ENCODE results near the gene POLQ.
"Not testable (repeated sequence)": the region's sequence is repeated elsewhere in the genome, so short reads cannot be mapped to it uniquely, and the experiment has no call there.

Gene POLQ

GRCh38 chr3:121493431-121493830 lies 52.4 kb downstream of the POLQ start:
- TF ChIP-seq JUND (IDR thresholded peaks at IDR 0.05; ENCODE audit: low read depth): no peak
- DNase-seq (ENCODE audit: low read depth in 1 of 2, low spot score in 1 of 2): peak in 1 of 2 experiments; percentile 16
- in situ Hi-C loops (cut with HindIII; ENCODE audit: low pct_unique_long_range_greater_than_20kb, low sequenced_read_pairs): no loop called here

- no peak for TF ChIP-seq JUND (IDR thresholded peaks at IDR 0.05; ENCODE audit: low read depth)
- in situ Hi-C loops (cut with HindIII; ENCODE audit: low pct_unique_long_range_greater_than_20kb, low sequenced_read_pairs): no loop called here
- DNase-seq (ENCODE audit: low read depth in 1 of 2, low spot score in 1 of 2): no peak
These were observed 54.0 kb downstream of the POLQ start for GRCh38 chr3:121491683-121492320.

- no peak for TF ChIP-seq JUND (IDR thresholded peaks at IDR 0.05; ENCODE audit: low read depth)
- DNase-seq (ENCODE audit: low read depth in 1 of 2, low spot score in 1 of 2): no peak
- in situ Hi-C loops (cut with HindIII; ENCODE audit: low pct_unique_long_range_greater_than_20kb, low sequenced_read_pairs): no loop called here
These were observed 55.6 kb downstream of the POLQ start for GRCh38 chr3:121490161-121490560.

GRCh38 chr3:121488628-121489027 lies 57.2 kb downstream of the POLQ start:
- TF ChIP-seq JUND (IDR thresholded peaks at IDR 0.05; ENCODE audit: low read depth): no peak
- in situ Hi-C loops (cut with HindIII; ENCODE audit: low pct_unique_long_range_greater_than_20kb, low sequenced_read_pairs): no loop called here
- DNase-seq (ENCODE audit: low read depth in 1 of 2, low spot score in 1 of 2): peak; percentile 31 to 62

- no peak for TF ChIP-seq JUND (IDR thresholded peaks at IDR 0.05; ENCODE audit: low read depth)
- in situ Hi-C loops (cut with HindIII; ENCODE audit: low pct_unique_long_range_greater_than_20kb, low sequenced_read_pairs): no loop called here
- no peak for DNase-seq (ENCODE audit: low read depth in 1 of 2, low spot score in 1 of 2)
These were observed 62.5 kb downstream of the POLQ start for GRCh38 chr3:121483290-121483689.

- no peak for DNase-seq (ENCODE audit: low read depth in 1 of 2, low spot score in 1 of 2)
- TF ChIP-seq JUND (IDR thresholded peaks at IDR 0.05; ENCODE audit: low read depth): no peak
- in situ Hi-C loops (cut with HindIII; ENCODE audit: low pct_unique_long_range_greater_than_20kb, low sequenced_read_pairs): no loop called here
These were observed 63.1 kb downstream of the POLQ start for GRCh38 chr3:121482660-121483059.

GRCh38 chr3:121481106-121481880 lies 64.5 kb downstream of the POLQ start:
- no peak for TF ChIP-seq JUND (IDR thresholded peaks at IDR 0.05; ENCODE audit: low read depth)
- DNase-seq (ENCODE audit: low read depth in 1 of 2, low spot score in 1 of 2): no peak
- in situ Hi-C loops (cut with HindIII; ENCODE audit: low pct_unique_long_range_greater_than_20kb, low sequenced_read_pairs): no loop called here

GRCh38 chr3:121477589-121477988 lies 68.2 kb downstream of the POLQ start:
- in situ Hi-C loops (cut with HindIII; ENCODE audit: low pct_unique_long_range_greater_than_20kb, low sequenced_read_pairs): no loop called here
- no peak for DNase-seq (ENCODE audit: low read depth in 1 of 2, low spot score in 1 of 2)
- no peak for TF ChIP-seq JUND (IDR thresholded peaks at IDR 0.05; ENCODE audit: low read depth)

- DNase-seq (ENCODE audit: low read depth in 1 of 2, low spot score in 1 of 2): no peak
- in situ Hi-C loops (cut with HindIII; ENCODE audit: low pct_unique_long_range_greater_than_20kb, low sequenced_read_pairs): no loop called here
- TF ChIP-seq JUND (IDR thresholded peaks at IDR 0.05; ENCODE audit: low read depth): no peak
These were observed 72.8 kb downstream of the POLQ start for GRCh38 chr3:121473001-121473400.

GRCh38 chr3:121467085-121467484 lies 78.7 kb downstream of the POLQ start:
- TF ChIP-seq JUND (IDR thresholded peaks at IDR 0.05; ENCODE audit: low read depth): no peak
- no peak for DNase-seq (ENCODE audit: low read depth in 1 of 2, low spot score in 1 of 2)
- in situ Hi-C loops (cut with HindIII; ENCODE audit: low pct_unique_long_range_greater_than_20kb, low sequenced_read_pairs): no loop called here

GRCh38 chr3:121463745-121464144 lies 82.0 kb downstream of the POLQ start:
- DNase-seq (ENCODE audit: low read depth in 1 of 2, low spot score in 1 of 2): no peak
- no peak for TF ChIP-seq JUND (IDR thresholded peaks at IDR 0.05; ENCODE audit: low read depth)
- in situ Hi-C loops (cut with HindIII; ENCODE audit: low pct_unique_long_range_greater_than_20kb, low sequenced_read_pairs): no loop called here

- in situ Hi-C loops (cut with HindIII; ENCODE audit: low pct_unique_long_range_greater_than_20kb, low sequenced_read_pairs): no loop called here
- no peak for TF ChIP-seq JUND (IDR thresholded peaks at IDR 0.05; ENCODE audit: low read depth)
- no peak for DNase-seq (ENCODE audit: low read depth in 1 of 2, low spot score in 1 of 2)
These were observed 83.2 kb downstream of the POLQ start for GRCh38 chr3:121462565-121462964.

- DNase-seq (ENCODE audit: low read depth in 1 of 2, low spot score in 1 of 2); in situ Hi-C loops (cut with HindIII; ENCODE audit: low pct_unique_long_range_greater_than_20kb, low sequenced_read_pairs): not testable (repeated sequence)
These were observed 94.0 kb downstream of the POLQ start for GRCh38 chr3:121451752-121452151.
